HepG2 (cell line): ENCODE measurements around the gene SAMD4A. TPM values are rescaled to one million over a fixed set of nuclear protein-coding genes. Genes with fewer than 3 reads are reported as not detected.

Experiments used
- ATAC-seq: fragments of 200-7000 bp; cut with Tn5 transposase; 3 replicates; pipeline ENCODE4 v1.9.1; 2020; ENCODE audit warnings: mild to moderate bottlenecking, moderate library complexity
- BruUV-seq: library from RNA; stranded (reverse); fragments of 400-500 nt; replicated peaks from 2 replicates; lab custom pipeline; 2021; lab: Mats Ljungman, UMichigan
- CTCF ChIA-PET: fragments of 300-600 bp; formaldehyde crosslinking; extraction: SDS; loops from one replicate; lab custom pipeline; 2021; ENCODE audit warnings: low total read pairs, inconsistent platforms, low intra/inter-chr PET ratio; lab: Yijun Ruan, JAX
- POLR2A ChIA-PET: fragments of 350-600 bp; sonication (Branson Sonifier 250); formaldehyde crosslinking; loops from one replicate; lab custom pipeline; 2020; ENCODE audit warnings: antibody characterized with exemption, inconsistent platforms; lab: Yijun Ruan, JAX
- DNase-seq: peaks from one replicate; pipeline ENCODE4 v3.0.0-alpha.2; 2015; ENCODE audit warnings: low spot score
- FAIRE-seq: peaks from 3 replicates; lab custom pipeline; 2011; peaks lifted over from hg19 to GRCh38; lab: Jason Lieb, UNC
- H2AFZ ChIP-seq: one replicate; pipeline ENCODE4 v1.6.1; 2011; ENCODE audit warnings: low read length, inconsistent platforms
- H3K27ac ChIP-seq: fragments of 300-600 bp; 3 replicates; pipeline ENCODE4 v1.8.0; 2011; ENCODE audit warnings: mixed run types, mild to moderate bottlenecking, mixed read lengths, low read length, inconsistent platforms; ENCODE audit not compliant: insufficient read depth; ENCODE audit errors: extremely low read length
- H3K27me3 ChIP-seq, 2 experiments: fragments of 200-600 bp in 1 of 2; 2 replicates in 1 of 2; 3 replicates in 1 of 2; pipeline versions ENCODE4 v1.6.0 to v1.8.0; 2011; ENCODE audit warnings: low read length in 2 of 2, mild to moderate bottlenecking in 2 of 2, moderate library complexity in 2 of 2, inconsistent platforms in 1 of 2; ENCODE audit not compliant: insufficient read depth in 2 of 2, control insufficient read depth in 1 of 2
- H3K36me3 ChIP-seq, 2 experiments: fragments of 200-600 bp in 1 of 2; replicated peaks in 1 of 2; 2 replicates in 1 of 2; 3 replicates in 1 of 2; pipeline versions ENCODE4 v1.5.1 to v1.8.0; 2011; ENCODE audit warnings: low read length in 2 of 2, inconsistent platforms in 1 of 2; ENCODE audit not compliant: insufficient read depth in 2 of 2, control insufficient read depth in 1 of 2
- H3K4me1 ChIP-seq: 2 replicates; pipeline ENCODE4 v1.5.1; 2012; ENCODE audit warnings: low read length, inconsistent platforms; ENCODE audit not compliant: insufficient read depth
- H3K4me2 ChIP-seq: 2 replicates; pipeline ENCODE4 v1.6.0; 2011; ENCODE audit warnings: low read depth, low read length, inconsistent platforms
- H3K4me3 ChIP-seq, 3 experiments: fragments of 200-600 bp in 1 of 3; sonication (generic), shearing (Covaris generic) in 1 of 3; replicated peaks in 1 of 3; 2 replicates each; pipeline ENCODE4 v1.5.1; 2011 to 2016; ENCODE audit warnings: low read length in 3 of 3, inconsistent platforms in 2 of 3, low read depth in 2 of 3, mild to moderate bottlenecking in 2 of 3, control low read depth in 1 of 3, mixed read lengths in 1 of 3; ENCODE audit not compliant: insufficient read depth in 1 of 3
- H3K79me2 ChIP-seq: one replicate; pipeline ENCODE4 v1.6.1; 2011; ENCODE audit warnings: low read length, inconsistent platforms; ENCODE audit not compliant: insufficient read depth
- H3K9ac ChIP-seq: 2 replicates; pipeline ENCODE4 v1.6.0; 2011; ENCODE audit warnings: mild to moderate bottlenecking, low read depth, low read length, inconsistent platforms; ENCODE audit not compliant: insufficient read depth
- H3K9me3 ChIP-seq: 2 replicates; pipeline ENCODE4 v1.5.1; 2012; ENCODE audit warnings: mild to moderate bottlenecking, low read length
- H4K20me1 ChIP-seq: 2 replicates; pipeline ENCODE4 v1.6.0; 2011; ENCODE audit warnings: inconsistent platforms, mild to moderate bottlenecking, low read length, moderate library complexity; ENCODE audit not compliant: insufficient read depth
- CREB1 ChIP-seq, 2 experiments: fragments of 450-650 bp in 1 of 2; IDR thresholded peaks; 2 replicates each; pipeline ENCODE4 v1.6.1; 2016 to 2017; ENCODE audit warnings: control low read depth in 1 of 2, mild to moderate bottlenecking in 1 of 2, missing compliant biosample characterization in 1 of 2, missing genetic modification characterization in 1 of 2
- DNMT3B ChIP-seq: conservative IDR thresholded peaks from 2 replicates; pipeline ENCODE4 v1.6.1; 2016; ENCODE audit warnings: missing biosample characterization, control low read depth
- FOXA3 ChIP-seq: IDR thresholded peaks from 2 replicates; pipeline ENCODE4 v1.6.1; 2016; ENCODE audit warnings: missing genetic modification reagents, missing compliant biosample characterization
- HNF4G ChIP-seq, 2 experiments: sonication (generic) in 1 of 2; formaldehyde crosslinking in 1 of 2; IDR thresholded peaks; 2 replicates each; pipeline versions ENCODE4 v1.4.0 to v1.6.1; 2011 to 2020; ENCODE audit warnings: borderline replicate concordance in 2 of 2, low read depth in 2 of 2, mild to moderate bottlenecking in 2 of 2, low read length in 1 of 2, missing genetic modification reagents in 1 of 2, moderate library complexity in 1 of 2
- KDM6A ChIP-seq: IDR thresholded peaks from 2 replicates; pipeline ENCODE4 v1.6.1; 2016; ENCODE audit warnings: low read depth
- MAFG ChIP-seq: sonication (generic); formaldehyde crosslinking; IDR thresholded peaks from 2 replicates; pipeline ENCODE4 v1.5.1; 2020; ENCODE audit warnings: mild to moderate bottlenecking, missing genetic modification reagents
- NCOR1 ChIP-seq: fragments of 200-600 bp; sonication (generic); IDR thresholded peaks from 2 replicates; pipeline ENCODE4 v1.7.0; 2017; ENCODE audit warnings: antibody characterized with exemption, low read length, borderline replicate concordance
- NR2F6 ChIP-seq, 2 experiments: IDR thresholded peaks; 2 replicates each; pipeline ENCODE4 v1.6.1; 2016; ENCODE audit warnings: antibody characterized with exemption in 1 of 2, mild to moderate bottlenecking in 1 of 2
- ZNF274 ChIP-seq: sonication (generic); formaldehyde crosslinking; IDR thresholded peaks from 2 replicates; pipeline ENCODE4 v1.5.1; 2020; ENCODE audit warnings: mild to moderate bottlenecking, missing genetic modification reagents
- ZNF556 ChIP-seq: sonication (generic); formaldehyde crosslinking; IDR thresholded peaks from 2 replicates; pipeline ENCODE4 v1.4.0; 2020; ENCODE audit warnings: mild to moderate bottlenecking, missing genetic modification reagents, borderline replicate concordance
- WGBS: methylation state at CpG from one replicate; pipeline ENCODE4 v1.1.6; 2017; ENCODE audit warnings: low lambda C conversion rate; 5-methylcytosine and 5-hydroxymethylcytosine counted together
- in situ Hi-C: cut with HindIII; loops from 2 replicates; pipeline ENCODE4 v1.10.0; 2017; ENCODE audit warnings: low pct_unique_long_range_greater_than_20kb; ENCODE audit not compliant: extremely low pct_ligation_motif_present
- intact Hi-C: fragments of 100-400 bp; cut with micrococcal nuclease; formaldehyde crosslinking; loops from one replicate; pipeline ENCODE4 v1.10.0; 2022; ENCODE audit not compliant: unreplicated experiment
- polyA plus RNA-seq, 8 experiments: library from polyadenylated mRNA; depleted of rRNA in 3 of 8; stranded (reverse) in 7 of 8; unstranded in 1 of 8; fragments of >200 nt; fragmentation: Illumina TruSeq in 4 of 8; extraction: Trizol in 4 of 8; gene quantifications; 2 replicates each; pipeline versions ENCODE4 v1.2.1 to v1.2.3, GENCODE V29; 2011 to 2016; ENCODE audit warnings: low read depth in 4 of 8, missing spikeins in 1 of 8, mixed read lengths in 1 of 8; ENCODE audit not compliant: insufficient read depth in 1 of 8
- total RNA-seq, 5 experiments: library from RNA; depleted of rRNA; stranded (reverse); fragments of >200 nt; fragmentation: Illumina TruSeq; extraction: Trizol; gene quantifications; 2 replicates each; pipeline ENCODE4 v1.2.3, GENCODE V29; 2016; ENCODE audit warnings: low read depth in 1 of 5
- TF ChIP-seq, protein P1 (sequence below): sonication (generic); formaldehyde crosslinking; IDR thresholded peaks from 2 replicates; pipeline ENCODE4 v1.5.0; 2020; ENCODE audit warnings: missing genetic modification reagents
- TF ChIP-seq, protein P2 (sequence below): sonication (generic); formaldehyde crosslinking; IDR thresholded peaks from 2 replicates; pipeline ENCODE4 v1.4.0; 2020; ENCODE audit warnings: mild to moderate bottlenecking, missing genetic modification reagents
- TF ChIP-seq, protein P3 (sequence below): sonication (generic); formaldehyde crosslinking; IDR thresholded peaks from 2 replicates; pipeline ENCODE4 v1.4.0; 2020; ENCODE audit warnings: missing genetic modification reagents
- TF ChIP-seq, protein P4 (sequence below): sonication (generic); IDR thresholded peaks from 2 replicates; pipeline ENCODE4 v1.6.1; 2016; ENCODE audit warnings: low read depth, borderline replicate concordance

SAMD4A gene
- total and polyA plus RNA-seq, 2 of the 13 experiments (the other 11 are each of a cell fraction or from before 2014, with no cell fraction given) = 11.8 to 13.0 TPM

DNA sequence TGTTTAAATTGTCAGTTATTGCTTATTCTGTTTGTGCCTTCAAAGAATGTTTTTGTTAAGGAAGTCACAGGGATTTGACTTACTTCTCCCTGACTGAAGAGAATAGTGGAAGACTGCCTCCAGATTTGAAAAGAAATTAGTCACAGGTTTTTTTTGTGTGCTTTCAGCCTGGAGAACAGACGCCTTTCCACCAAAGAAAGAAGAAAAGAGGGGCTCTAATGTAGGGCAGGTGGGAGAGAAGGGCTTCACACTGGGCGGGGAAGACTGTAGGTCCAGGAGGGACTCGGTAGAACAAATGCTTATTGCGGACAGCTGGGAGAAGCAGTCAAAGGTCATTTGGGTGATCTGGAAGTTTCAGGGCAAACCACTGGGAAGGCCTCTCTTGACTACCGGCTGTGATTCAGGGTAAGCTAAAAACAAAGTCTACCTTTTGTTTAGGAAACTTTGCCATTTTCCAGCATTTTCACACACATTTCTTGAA, 76.8 kb downstream of the SAMD4A start:
- peak; percentile 66 for ATAC-seq
- POLR2A ChIA-PET = interaction anchor here (0.7 to 3.0 kb wide), 11 partner anchors 9 to 106 kb away, joined by 3 to 32 read pairs (median 5); partner anchors contain the start of gene SAMD4A
- no peaks in the 10 kb centered on the region; the same call in 1 of the 2 replicates for H4K20me1 ChIP-seq
- H3K4me3 ChIP-seq = peak overlapping the region in 2 of 3 experiments; percentile 17 to 30; a peak in 2 of 6 replicates
- BruUV-seq = no TSS peak
- H3K9ac ChIP-seq = peak overlapping the region; percentile 62
- peak overlapping the region; percentile 83 for H3K27ac ChIP-seq
- intact Hi-C loops = loop anchor here (1.0 to 5.0 kb wide), 2 partner anchors 9 to 49 kb away; no protein-coding TSS in a partner anchor
- peak; percentile 34 for FAIRE-seq
- WGBS = 5% methylated on average over 5 of the region's 5 CpGs
- H3K36me3 ChIP-seq = 0 out of 5 replicates have a peak, but pooled peaks cover 0 to 1% of the 10 kb centered on the region in 2 experiments
- H3K4me2 ChIP-seq = peak overlapping the region; percentile 82
- peak; percentile 64 for DNase-seq
- in situ Hi-C loops = no loop called here
- peaks cover 63% of the 10 kb centered on the region for H3K79me2 ChIP-seq
- CTCF ChIA-PET = interaction anchor here (1.3 kb wide), 1 partner anchor 80 kb away, joined by 3 read pairs; no protein-coding TSS in a partner anchor
- H3K9me3 ChIP-seq = no peaks in the 10 kb centered on the region
- no peak overlapping the region for H2AFZ ChIP-seq
- H3K4me1 ChIP-seq = peaks cover 100% of the 10 kb centered on the region
- no peaks in the 10 kb centered on the region for H3K27me3 ChIP-seq
- TF ChIP-seq KDM6A (CRISPR knock-in tag) (no peak), ZNF556 (peak; percentile 23; the same call in 1 of the 2 replicates), FOXA3 (CRISPR knock-in tag) (0 out of 2 replicates have a peak, but pooled peaks have one; percentile 2), HNF4G (IDR thresholded peaks at IDR 0.05; ENCODE audit: borderline replicate concordance, low read depth, low read length) (peak; percentile 49; the same call in 1 of the 2 replicates), HNF4G (CRISPR knock-in tag; IDR thresholded peaks at IDR 0.05; ENCODE audit: borderline replicate concordance, low read depth) (no peak), NCOR1 (0 out of 2 replicates have a peak, but pooled peaks have one; percentile 43), CREB1 (IDR thresholded peaks at IDR 0.05) (no peak), CREB1 (CRISPR knock-in tag; IDR thresholded peaks at IDR 0.05) (peak; percentile 28; the same call in 1 of the 2 replicates), MAFG (CRISPR knock-in tag) (no peak), NR2F6 (IDR thresholded peaks at IDR 0.05) (peak; percentile 70), NR2F6 (CRISPR knock-in tag; IDR thresholded peaks at IDR 0.05) (peak; percentile 65), ZNF274 (CRISPR knock-in tag) (no peak), DNMT3B (CRISPR knock-in tag) (no peak)
- TF ChIP-seq, protein P1, sequence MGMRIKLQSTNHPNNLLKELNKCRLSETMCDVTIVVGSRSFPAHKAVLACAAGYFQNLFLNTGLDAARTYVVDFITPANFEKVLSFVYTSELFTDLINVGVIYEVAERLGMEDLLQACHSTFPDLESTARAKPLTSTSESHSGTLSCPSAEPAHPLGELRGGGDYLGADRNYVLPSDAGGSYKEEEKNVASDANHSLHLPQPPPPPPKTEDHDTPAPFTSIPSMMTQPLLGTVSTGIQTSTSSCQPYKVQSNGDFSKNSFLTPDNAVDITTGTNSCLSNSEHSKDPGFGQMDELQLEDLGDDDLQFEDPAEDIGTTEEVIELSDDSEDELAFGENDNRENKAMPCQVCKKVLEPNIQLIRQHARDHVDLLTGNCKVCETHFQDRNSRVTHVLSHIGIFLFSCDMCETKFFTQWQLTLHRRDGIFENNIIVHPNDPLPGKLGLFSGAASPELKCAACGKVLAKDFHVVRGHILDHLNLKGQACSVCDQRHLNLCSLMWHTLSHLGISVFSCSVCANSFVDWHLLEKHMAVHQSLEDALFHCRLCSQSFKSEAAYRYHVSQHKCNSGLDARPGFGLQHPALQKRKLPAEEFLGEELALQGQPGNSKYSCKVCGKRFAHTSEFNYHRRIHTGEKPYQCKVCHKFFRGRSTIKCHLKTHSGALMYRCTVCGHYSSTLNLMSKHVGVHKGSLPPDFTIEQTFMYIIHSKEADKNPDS (CRISPR knock-in tag) = no peak
- TF ChIP-seq, protein P2, sequence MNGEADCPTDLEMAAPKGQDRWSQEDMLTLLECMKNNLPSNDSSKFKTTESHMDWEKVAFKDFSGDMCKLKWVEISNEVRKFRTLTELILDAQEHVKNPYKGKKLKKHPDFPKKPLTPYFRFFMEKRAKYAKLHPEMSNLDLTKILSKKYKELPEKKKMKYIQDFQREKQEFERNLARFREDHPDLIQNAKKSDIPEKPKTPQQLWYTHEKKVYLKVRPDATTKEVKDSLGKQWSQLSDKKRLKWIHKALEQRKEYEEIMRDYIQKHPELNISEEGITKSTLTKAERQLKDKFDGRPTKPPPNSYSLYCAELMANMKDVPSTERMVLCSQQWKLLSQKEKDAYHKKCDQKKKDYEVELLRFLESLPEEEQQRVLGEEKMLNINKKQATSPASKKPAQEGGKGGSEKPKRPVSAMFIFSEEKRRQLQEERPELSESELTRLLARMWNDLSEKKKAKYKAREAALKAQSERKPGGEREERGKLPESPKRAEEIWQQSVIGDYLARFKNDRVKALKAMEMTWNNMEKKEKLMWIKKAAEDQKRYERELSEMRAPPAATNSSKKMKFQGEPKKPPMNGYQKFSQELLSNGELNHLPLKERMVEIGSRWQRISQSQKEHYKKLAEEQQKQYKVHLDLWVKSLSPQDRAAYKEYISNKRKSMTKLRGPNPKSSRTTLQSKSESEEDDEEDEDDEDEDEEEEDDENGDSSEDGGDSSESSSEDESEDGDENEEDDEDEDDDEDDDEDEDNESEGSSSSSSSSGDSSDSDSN = no peak
- TF ChIP-seq, protein P3, sequence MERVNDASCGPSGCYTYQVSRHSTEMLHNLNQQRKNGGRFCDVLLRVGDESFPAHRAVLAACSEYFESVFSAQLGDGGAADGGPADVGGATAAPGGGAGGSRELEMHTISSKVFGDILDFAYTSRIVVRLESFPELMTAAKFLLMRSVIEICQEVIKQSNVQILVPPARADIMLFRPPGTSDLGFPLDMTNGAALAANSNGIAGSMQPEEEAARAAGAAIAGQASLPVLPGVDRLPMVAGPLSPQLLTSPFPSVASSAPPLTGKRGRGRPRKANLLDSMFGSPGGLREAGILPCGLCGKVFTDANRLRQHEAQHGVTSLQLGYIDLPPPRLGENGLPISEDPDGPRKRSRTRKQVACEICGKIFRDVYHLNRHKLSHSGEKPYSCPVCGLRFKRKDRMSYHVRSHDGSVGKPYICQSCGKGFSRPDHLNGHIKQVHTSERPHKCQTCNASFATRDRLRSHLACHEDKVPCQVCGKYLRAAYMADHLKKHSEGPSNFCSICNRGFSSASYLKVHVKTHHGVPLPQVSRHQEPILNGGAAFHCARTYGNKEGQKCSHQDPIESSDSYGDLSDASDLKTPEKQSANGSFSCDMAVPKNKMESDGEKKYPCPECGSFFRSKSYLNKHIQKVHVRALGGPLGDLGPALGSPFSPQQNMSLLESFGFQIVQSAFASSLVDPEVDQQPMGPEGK (CRISPR knock-in tag) = 0 out of 2 replicates have a peak, but pooled peaks have one; percentile 1
- TF ChIP-seq, protein P4, sequence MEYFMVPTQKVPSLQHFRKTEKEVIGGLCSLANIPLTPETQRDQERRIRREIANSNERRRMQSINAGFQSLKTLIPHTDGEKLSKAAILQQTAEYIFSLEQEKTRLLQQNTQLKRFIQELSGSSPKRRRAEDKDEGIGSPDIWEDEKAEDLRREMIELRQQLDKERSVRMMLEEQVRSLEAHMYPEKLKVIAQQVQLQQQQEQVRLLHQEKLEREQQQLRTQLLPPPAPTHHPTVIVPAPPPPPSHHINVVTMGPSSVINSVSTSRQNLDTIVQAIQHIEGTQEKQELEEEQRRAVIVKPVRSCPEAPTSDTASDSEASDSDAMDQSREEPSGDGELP = peak; percentile 63; the same call in 1 of the 2 replicates
